GM23338 (cell line): ENCODE measurements around the gene L3MBTL4. TPM values are rescaled to one million over a fixed set of nuclear protein-coding genes. Genes with fewer than 3 reads are reported as not detected.

Experiments
- ATAC-seq: fragments of 200-7000 bp; cut with Tn5 transposase; 3 replicates; pipeline ENCODE4 v1.9.1; 2020
- DNase-seq: peaks from one replicate; pipeline ENCODE4 v3.0.0-alpha.2; 2015; ENCODE audit warnings: low spot score
- H2AFZ ChIP-seq: fragments of 200-600 bp; sonication (generic); 2 replicates; pipeline ENCODE4 v1.8.0; 2016; ENCODE audit warnings: antibody characterized with exemption, mild to moderate bottlenecking, moderate library complexity
- H3F3A ChIP-seq: fragments of 200-600 bp; sonication (generic); replicated peaks from 2 replicates; pipeline ENCODE4 v1.8.0; 2017; ENCODE audit warnings: antibody characterized with exemption, mixed run types, low read depth
- H3K27ac ChIP-seq: fragments of 200-600 bp; sonication (generic); 2 replicates; pipeline ENCODE4 v1.6.1; 2016; ENCODE audit warnings: low read depth
- H3K27me3 ChIP-seq: fragments of 200-600 bp; sonication (generic); 2 replicates; pipeline ENCODE4 v1.8.0; 2016; ENCODE audit warnings: mild to moderate bottlenecking, mixed run types, moderate library complexity; ENCODE audit not compliant: insufficient read depth
- H3K36me3 ChIP-seq: fragments of 200-600 bp; sonication (generic); 2 replicates; pipeline ENCODE4 v1.8.0; 2016; ENCODE audit warnings: mild to moderate bottlenecking; ENCODE audit not compliant: insufficient read depth
- H3K4me1 ChIP-seq: fragments of 200-600 bp; sonication (generic); 2 replicates; pipeline ENCODE4 v1.8.0; 2016; ENCODE audit warnings: mild to moderate bottlenecking, moderate library complexity; ENCODE audit not compliant: insufficient read depth
- H3K4me2 ChIP-seq: fragments of 200-600 bp; sonication (generic); 2 replicates; pipeline ENCODE4 v1.7.1; 2017; ENCODE audit warnings: mixed run types
- H3K4me3 ChIP-seq: fragments of 200-600 bp; sonication (generic); 2 replicates; pipeline ENCODE4 v1.6.1; 2016; ENCODE audit warnings: mixed run types
- H3K79me2 ChIP-seq: fragments of 200-600 bp; sonication (generic); replicated peaks from 2 replicates; pipeline ENCODE4 v1.8.0; 2017; ENCODE audit warnings: mild to moderate bottlenecking; ENCODE audit not compliant: insufficient read depth
- H3K9me2 ChIP-seq: fragments of 200-600 bp; sonication (generic); 2 replicates; pipeline ENCODE4 v1.8.0; 2017; ENCODE audit not compliant: insufficient read depth
- H4K20me1 ChIP-seq: fragments of 200-600 bp; sonication (generic); replicated peaks from 2 replicates; pipeline ENCODE4 v1.8.0; 2017; ENCODE audit warnings: mild to moderate bottlenecking; ENCODE audit not compliant: insufficient read depth
- H3K27ac Mint-ChIP-seq: 2 replicates; pipeline ENCODE4 v1.8.0; 2020; ENCODE audit warnings: inconsistent platforms, mild to moderate bottlenecking, moderate library complexity, mixed read lengths
- H3K27me3 Mint-ChIP-seq: 3 replicates; pipeline ENCODE4 v1.8.0; 2022; ENCODE audit warnings: low read depth, mild to moderate bottlenecking, moderate library complexity, mixed read lengths, inconsistent platforms; ENCODE audit not compliant: insufficient read depth, poor library complexity
- H3K36me3 Mint-ChIP-seq: 3 replicates; pipeline ENCODE4 v1.8.0; 2021; ENCODE audit warnings: low read depth, mild to moderate bottlenecking, inconsistent platforms, moderate library complexity, mixed read lengths
- H3K4me1 Mint-ChIP-seq: 3 replicates; pipeline ENCODE4 v1.8.0; 2020; ENCODE audit warnings: mild to moderate bottlenecking, inconsistent platforms, mixed read lengths
- H3K4me3 Mint-ChIP-seq: 3 replicates; pipeline ENCODE4 v1.8.0; 2021; ENCODE audit warnings: moderate library complexity, mild to moderate bottlenecking, inconsistent platforms, mixed read lengths
- H3K9me3 Mint-ChIP-seq: 3 replicates; pipeline ENCODE4 v1.8.0; 2020; ENCODE audit warnings: moderate library complexity, mild to moderate bottlenecking, inconsistent platforms, mixed read lengths
- EZH2 ChIP-seq: fragments of 200-600 bp; sonication (generic); IDR thresholded peaks from one replicate; pipeline ENCODE4 v1.8.0; 2017; ENCODE audit warnings: antibody characterized with exemption, mild to moderate bottlenecking, low read depth; ENCODE audit not compliant: unreplicated experiment
- EZH2phosphoT487 ChIP-seq: fragments of 200-600 bp; sonication (generic); IDR thresholded peaks from one replicate; pipeline ENCODE4 v1.8.1; 2018; ENCODE audit warnings: antibody characterized with exemption; ENCODE audit not compliant: unreplicated experiment
- NANOG ChIP-seq: IDR thresholded peaks from 2 replicates; pipeline ENCODE4 v1.6.1; 2016; ENCODE audit warnings: antibody characterized with exemption, borderline replicate concordance
- STAT1 ChIP-seq: IDR thresholded peaks from one replicate; pipeline ENCODE4 v1.6.1; 2016; ENCODE audit warnings: antibody characterized with exemption; ENCODE audit not compliant: unreplicated experiment
- ZNF114 ChIP-seq: fragments of 250-450 bp; sonication (Bioruptor Pico); IDR thresholded peaks from 2 replicates; pipeline ENCODE4 v1.5.0; 2020; ENCODE audit warnings: mild to moderate bottlenecking, moderate library complexity
- ZNF331 ChIP-seq: fragments of 250-450 bp; sonication (Bioruptor Pico); IDR thresholded peaks from 2 replicates; pipeline ENCODE4 v1.5.0; 2020; ENCODE audit warnings: low read depth, mild to moderate bottlenecking, moderate library complexity
- polyA plus RNA-seq: library from polyadenylated mRNA; unstranded; fragments of >200 nt; fragmentation: Nextera tagmentation; extraction: Ambion mirVana; gene quantifications from 2 replicates; pipeline ENCODE4 v1.2.1, GENCODE V29; 2016
- total RNA-seq: library from RNA; depleted of rRNA; stranded (reverse); fragments of >200 nt; shearing (Covaris generic); gene quantifications from 2 replicates; pipeline ENCODE4 v1.2.3, GENCODE V29; 2014
- TF ChIP-seq, protein P1 (sequence below), 2 experiments: fragments of 200-600 bp in 1 of 2; sonication (generic) in 1 of 2; conservative IDR thresholded peaks; 2 replicates each; pipeline versions ENCODE4 v1.5.1 to v1.6.1; 2016 to 2017; ENCODE audit warnings: antibody characterized with exemption in 2 of 2, low read depth in 2 of 2, mild to moderate bottlenecking in 2 of 2, moderate library complexity in 1 of 2
- TF ChIP-seq, protein P2 (sequence below): IDR thresholded peaks from 2 replicates; pipeline ENCODE4 v1.6.1; 2016; ENCODE audit warnings: antibody characterized with exemption
- TF ChIP-seq, protein P3 (sequence below): fragments of 250-450 bp; sonication (Bioruptor Pico); IDR thresholded peaks from 2 replicates; pipeline ENCODE4 v1.5.0; 2020; ENCODE audit warnings: mild to moderate bottlenecking, moderate library complexity

Gene L3MBTL4
- total and polyA plus RNA-seq, 2 experiments from 2014 or later: 0.48 to 2.8 TPM

DNA sequence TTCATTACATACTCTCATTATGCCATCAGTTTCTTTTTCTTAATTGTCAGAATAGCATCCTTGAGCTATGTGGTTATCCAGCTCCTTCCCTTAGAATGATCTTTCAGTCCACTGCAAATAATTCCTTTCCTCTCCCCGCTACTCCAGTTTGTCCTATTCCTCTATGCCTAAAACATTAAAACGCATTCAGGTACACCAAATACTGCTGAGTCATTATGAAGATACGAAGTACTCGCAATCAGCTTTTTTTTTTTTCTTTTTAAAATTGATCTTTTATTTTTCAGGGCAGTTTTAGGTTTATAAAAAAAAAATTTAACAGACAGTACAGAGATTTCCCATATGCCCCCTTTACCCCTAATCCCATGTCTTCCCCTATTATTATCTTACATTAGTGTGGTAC lies 354.6 kb downstream of the L3MBTL4 start:
- H3K4me3 Mint-ChIP-seq: no peak overlapping the region
- Histone ChIP-seq H3K79me2 (no peaks in the 10 kb centered on the region), H2AFZ (no peak overlapping the region), H3K9me2 (no peaks in the 10 kb centered on the region), H3K36me3 (no peaks in the 10 kb centered on the region), H3K4me3 (no peak overlapping the region), H3K27me3 (no peaks in the 10 kb centered on the region), H3K27ac (no peak overlapping the region), H4K20me1 (no peaks in the 10 kb centered on the region), H3F3A (no peaks in the 10 kb centered on the region), H3K4me2 (no peak overlapping the region), H3K4me1 (peaks cover 41% of the 10 kb centered on the region)
- H3K4me1 Mint-ChIP-seq: peaks cover 37% of the 10 kb centered on the region; the same call in 2 of the 3 replicates
- 0 out of 3 replicates have a peak, but pooled peaks cover 4% of the 10 kb centered on the region for H3K9me3 Mint-ChIP-seq
- DNase-seq: no peak
- TF ChIP-seq, protein P1, sequence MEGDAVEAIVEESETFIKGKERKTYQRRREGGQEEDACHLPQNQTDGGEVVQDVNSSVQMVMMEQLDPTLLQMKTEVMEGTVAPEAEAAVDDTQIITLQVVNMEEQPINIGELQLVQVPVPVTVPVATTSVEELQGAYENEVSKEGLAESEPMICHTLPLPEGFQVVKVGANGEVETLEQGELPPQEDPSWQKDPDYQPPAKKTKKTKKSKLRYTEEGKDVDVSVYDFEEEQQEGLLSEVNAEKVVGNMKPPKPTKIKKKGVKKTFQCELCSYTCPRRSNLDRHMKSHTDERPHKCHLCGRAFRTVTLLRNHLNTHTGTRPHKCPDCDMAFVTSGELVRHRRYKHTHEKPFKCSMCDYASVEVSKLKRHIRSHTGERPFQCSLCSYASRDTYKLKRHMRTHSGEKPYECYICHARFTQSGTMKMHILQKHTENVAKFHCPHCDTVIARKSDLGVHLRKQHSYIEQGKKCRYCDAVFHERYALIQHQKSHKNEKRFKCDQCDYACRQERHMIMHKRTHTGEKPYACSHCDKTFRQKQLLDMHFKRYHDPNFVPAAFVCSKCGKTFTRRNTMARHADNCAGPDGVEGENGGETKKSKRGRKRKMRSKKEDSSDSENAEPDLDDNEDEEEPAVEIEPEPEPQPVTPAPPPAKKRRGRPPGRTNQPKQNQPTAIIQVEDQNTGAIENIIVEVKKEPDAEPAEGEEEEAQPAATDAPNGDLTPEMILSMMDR (conservative IDR thresholded peaks at IDR 0.05; ENCODE audit: low read depth in 2 of 2): no peak
- TF ChIP-seq, protein P2, sequence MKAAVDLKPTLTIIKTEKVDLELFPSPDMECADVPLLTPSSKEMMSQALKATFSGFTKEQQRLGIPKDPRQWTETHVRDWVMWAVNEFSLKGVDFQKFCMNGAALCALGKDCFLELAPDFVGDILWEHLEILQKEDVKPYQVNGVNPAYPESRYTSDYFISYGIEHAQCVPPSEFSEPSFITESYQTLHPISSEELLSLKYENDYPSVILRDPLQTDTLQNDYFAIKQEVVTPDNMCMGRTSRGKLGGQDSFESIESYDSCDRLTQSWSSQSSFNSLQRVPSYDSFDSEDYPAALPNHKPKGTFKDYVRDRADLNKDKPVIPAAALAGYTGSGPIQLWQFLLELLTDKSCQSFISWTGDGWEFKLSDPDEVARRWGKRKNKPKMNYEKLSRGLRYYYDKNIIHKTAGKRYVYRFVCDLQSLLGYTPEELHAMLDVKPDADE: no peak
- ATAC-seq: no peak
- peaks cover 2% of the 10 kb centered on the region for H3K27me3 Mint-ChIP-seq
- peak overlapping the region; percentile 87 for H3K27ac Mint-ChIP-seq
- no peaks in the 10 kb centered on the region; the same call in 2 of the 3 replicates for H3K36me3 Mint-ChIP-seq

- DNase-seq (no peak), ATAC-seq (no peak)
- no peak overlapping the region for H3K4me2 ChIP-seq
- H3F3A ChIP-seq: no peaks in the 10 kb centered on the region
- Mint-ChIP-seq H3K27ac (no peak overlapping the region), H3K9me3 (0 out of 3 replicates have a peak, but pooled peaks cover under 1% of the 10 kb centered on the region), H3K27me3 (peaks cover 2% of the 10 kb centered on the region), H3K36me3 (no peaks in the 10 kb centered on the region; the same call in 2 of the 3 replicates), H3K4me3 (no peak overlapping the region), H3K4me1 (peaks cover 37% of the 10 kb centered on the region; the same call in 2 of the 3 replicates)
- H3K27ac ChIP-seq: no peak overlapping the region
- no peaks in the 10 kb centered on the region for H3K9me2 ChIP-seq
- H3K4me3 ChIP-seq: no peak overlapping the region
- H3K4me1 ChIP-seq: peaks cover 41% of the 10 kb centered on the region
- no peaks in the 10 kb centered on the region for H3K79me2 ChIP-seq
- H4K20me1 ChIP-seq: no peaks in the 10 kb centered on the region
- no peak overlapping the region for H2AFZ ChIP-seq
- H3K36me3 ChIP-seq: no peaks in the 10 kb centered on the region
- no peaks in the 10 kb centered on the region for H3K27me3 ChIP-seq
- TF ChIP-seq ZNF331 (CRISPR knock-in tag) (no peak), EZH2 (no peak), STAT1 (no peak), NANOG (no peak), ZNF114 (CRISPR knock-in tag) (no peak), EZH2phosphoT487 (no peak)
- TF ChIP-seq, protein P1 (conservative IDR thresholded peaks at IDR 0.05; ENCODE audit: low read depth in 2 of 2): no peak
- TF ChIP-seq, protein P3, sequence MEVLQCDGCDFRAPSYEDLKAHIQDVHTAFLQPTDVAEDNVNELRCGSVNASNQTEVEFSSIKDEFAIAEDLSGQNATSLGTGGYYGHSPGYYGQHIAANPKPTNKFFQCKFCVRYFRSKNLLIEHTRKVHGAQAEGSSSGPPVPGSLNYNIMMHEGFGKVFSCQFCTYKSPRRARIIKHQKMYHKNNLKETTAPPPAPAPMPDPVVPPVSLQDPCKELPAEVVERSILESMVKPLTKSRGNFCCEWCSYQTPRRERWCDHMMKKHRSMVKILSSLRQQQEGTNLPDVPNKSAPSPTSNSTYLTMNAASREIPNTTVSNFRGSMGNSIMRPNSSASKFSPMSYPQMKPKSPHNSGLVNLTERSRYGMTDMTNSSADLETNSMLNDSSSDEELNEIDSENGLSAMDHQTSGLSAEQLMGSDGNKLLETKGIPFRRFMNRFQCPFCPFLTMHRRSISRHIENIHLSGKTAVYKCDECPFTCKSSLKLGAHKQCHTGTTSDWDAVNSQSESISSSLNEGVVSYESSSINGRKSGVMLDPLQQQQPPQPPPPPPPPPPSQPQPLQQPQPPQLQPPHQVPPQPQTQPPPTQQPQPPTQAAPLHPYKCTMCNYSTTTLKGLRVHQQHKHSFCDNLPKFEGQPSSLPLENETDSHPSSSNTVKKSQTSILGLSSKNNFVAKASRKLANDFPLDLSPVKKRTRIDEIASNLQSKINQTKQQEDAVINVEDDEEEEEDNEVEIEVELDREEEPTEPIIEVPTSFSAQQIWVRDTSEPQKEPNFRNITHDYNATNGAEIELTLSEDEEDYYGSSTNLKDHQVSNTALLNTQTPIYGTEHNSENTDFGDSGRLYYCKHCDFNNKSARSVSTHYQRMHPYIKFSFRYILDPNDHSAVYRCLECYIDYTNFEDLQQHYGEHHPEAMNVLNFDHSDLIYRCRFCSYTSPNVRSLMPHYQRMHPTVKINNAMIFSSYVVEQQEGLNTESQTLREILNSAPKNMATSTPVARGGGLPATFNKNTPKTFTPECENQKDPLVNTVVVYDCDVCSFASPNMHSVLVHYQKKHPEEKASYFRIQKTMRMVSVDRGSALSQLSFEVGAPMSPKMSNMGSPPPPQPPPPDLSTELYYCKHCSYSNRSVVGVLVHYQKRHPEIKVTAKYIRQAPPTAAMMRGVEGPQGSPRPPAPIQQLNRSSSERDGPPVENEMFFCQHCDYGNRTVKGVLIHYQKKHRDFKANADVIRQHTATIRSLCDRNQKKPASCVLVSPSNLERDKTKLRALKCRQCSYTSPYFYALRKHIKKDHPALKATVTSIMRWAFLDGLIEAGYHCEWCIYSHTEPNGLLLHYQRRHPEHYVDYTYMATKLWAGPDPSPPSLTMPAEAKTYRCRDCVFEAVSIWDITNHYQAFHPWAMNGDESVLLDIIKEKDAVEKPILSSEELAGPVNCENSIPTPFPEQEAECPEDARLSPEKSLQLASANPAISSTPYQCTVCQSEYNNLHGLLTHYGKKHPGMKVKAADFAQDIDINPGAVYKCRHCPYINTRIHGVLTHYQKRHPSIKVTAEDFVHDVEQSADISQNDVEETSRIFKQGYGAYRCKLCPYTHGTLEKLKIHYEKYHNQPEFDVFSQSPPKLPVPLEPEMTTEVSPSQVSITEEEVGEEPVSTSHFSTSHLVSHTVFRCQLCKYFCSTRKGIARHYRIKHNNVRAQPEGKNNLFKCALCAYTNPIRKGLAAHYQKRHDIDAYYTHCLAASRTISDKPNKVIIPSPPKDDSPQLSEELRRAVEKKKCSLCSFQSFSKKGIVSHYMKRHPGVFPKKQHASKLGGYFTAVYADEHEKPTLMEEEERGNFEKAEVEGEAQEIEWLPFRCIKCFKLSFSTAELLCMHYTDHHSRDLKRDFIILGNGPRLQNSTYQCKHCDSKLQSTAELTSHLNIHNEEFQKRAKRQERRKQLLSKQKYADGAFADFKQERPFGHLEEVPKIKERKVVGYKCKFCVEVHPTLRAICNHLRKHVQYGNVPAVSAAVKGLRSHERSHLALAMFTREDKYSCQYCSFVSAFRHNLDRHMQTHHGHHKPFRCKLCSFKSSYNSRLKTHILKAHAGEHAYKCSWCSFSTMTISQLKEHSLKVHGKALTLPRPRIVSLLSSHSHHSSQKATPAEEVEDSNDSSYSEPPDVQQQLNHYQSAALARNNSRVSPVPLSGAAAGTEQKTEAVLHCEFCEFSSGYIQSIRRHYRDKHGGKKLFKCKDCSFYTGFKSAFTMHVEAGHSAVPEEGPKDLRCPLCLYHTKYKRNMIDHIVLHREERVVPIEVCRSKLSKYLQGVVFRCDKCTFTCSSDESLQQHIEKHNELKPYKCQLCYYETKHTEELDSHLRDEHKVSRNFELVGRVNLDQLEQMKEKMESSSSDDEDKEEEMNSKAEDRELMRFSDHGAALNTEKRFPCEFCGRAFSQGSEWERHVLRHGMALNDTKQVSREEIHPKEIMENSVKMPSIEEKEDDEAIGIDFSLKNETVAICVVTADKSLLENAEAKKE (CRISPR knock-in tag): no peak
Measured at GRCh38 chr18:6059551-6059950, 355.2 kb downstream of the L3MBTL4 start.
